NCI-H510A (cell line): ENCODE data around the gene NBEAL2.

Source experiments
- DNase-seq: peaks from one replicate; lab custom pipeline; 2025; lab: John Stamatoyannopoulos, UW

NBEAL2 gene

DNA sequence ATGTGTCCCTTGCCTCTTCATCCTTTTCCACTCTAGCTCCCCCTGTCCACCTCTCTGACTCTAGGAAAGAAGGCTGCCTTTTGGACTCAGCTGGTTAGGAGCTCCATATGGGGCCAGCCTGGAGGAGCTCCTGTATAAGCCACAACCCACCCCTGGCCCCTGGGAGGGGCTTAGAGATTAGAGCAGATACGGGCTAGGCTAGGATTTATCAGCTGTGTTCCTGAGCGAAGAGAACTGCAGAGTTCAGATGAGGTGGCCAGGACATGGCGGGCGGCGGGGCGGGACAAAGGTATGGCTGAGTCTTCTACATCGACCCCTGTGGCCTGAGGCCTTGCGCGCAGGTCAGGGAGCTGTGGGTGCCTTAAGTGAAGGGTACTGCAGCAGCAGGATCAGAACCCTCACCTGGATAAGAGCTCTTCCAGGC, 7.9 kb downstream of the NBEAL2 start:
- DNase-seq: no peak

DNA sequence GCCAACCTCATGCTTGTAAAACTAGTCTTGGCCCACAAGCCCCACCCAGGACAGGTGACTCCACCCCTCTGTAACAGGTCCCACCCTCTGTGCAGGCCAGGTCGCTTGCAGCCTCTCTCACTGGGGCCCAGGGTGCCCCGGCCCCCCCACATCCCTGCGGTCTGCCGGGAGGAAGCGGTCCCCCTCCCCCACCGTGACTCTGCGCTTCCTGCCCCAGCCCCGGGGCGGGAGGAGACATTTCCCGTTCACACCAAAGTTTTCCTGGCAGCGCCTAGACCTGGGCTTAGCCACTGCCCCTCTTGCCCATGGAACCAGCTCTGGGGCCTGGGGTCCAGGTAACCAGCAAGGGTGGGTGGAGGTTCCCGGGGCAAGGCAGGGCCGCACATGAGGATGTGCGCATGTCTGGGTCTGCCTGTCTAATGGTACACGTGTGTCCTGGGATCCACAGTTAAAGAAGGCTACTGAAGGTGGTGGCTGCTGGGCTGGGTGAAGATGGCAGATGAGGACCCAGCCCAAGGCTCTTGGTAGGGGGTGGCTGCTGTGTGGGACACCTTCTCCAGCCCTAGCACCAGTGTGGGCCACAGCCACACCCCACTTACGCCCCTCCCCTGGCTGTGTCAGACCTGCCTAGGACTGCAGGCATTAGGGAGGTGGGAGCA, 8.4 kb downstream of the NBEAL2 start:
- no peak for DNase-seq

DNA sequence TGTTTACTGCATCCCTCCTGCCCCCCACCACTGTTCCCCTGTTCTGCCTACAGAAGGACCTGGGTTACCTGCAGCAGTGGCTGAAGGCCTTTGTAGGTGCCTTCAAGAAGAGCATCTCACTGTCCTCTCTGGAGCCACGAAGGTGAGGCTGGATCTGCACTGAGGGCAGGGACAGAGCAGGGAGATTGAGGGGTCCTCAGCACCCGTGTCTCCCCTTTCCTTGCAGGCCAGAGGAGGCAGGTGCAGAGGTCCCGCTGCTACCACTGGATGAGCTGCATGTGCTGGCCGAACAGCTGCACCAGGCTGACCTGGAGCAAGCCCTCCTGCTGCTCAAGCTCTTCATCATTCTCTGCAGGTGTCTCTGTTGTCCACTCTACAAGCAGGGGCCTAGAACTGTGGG, 9.2 kb downstream of the NBEAL2 start:
- DNase-seq: no peak

DNA sequence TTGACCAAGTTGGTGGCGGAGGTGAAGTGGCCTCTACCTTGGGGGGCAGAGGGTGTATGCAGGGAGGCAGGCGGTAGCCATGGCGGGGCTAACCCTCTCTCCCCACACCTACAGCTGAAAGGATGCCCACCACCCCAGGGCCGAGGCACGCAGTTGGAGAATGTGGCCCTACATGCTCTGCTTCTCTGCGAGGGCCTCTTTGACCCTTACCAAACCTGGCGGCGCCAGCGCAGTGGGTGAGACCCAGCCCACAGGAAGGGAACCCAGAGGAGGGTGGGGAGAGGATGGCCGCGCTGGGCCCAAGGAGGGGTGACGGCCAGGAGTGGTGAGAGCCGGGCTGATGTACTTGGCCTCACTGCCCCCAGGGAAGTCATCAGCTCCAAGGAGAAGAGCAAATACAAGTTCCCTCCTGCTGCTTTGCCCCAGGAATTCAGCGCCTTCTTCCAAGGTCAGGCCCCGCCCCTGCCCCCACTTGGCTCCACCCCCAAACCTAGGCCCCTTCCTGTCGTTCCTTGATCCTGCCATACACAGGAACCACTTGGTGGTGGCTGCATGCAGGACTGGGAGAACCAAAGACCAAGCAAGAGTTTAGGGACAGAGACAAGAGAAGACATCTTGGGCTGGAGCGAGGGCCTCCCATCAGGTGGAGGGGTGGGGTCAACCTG, 9.8 kb downstream of the NBEAL2 start:
- DNase-seq: no peak

DNA sequence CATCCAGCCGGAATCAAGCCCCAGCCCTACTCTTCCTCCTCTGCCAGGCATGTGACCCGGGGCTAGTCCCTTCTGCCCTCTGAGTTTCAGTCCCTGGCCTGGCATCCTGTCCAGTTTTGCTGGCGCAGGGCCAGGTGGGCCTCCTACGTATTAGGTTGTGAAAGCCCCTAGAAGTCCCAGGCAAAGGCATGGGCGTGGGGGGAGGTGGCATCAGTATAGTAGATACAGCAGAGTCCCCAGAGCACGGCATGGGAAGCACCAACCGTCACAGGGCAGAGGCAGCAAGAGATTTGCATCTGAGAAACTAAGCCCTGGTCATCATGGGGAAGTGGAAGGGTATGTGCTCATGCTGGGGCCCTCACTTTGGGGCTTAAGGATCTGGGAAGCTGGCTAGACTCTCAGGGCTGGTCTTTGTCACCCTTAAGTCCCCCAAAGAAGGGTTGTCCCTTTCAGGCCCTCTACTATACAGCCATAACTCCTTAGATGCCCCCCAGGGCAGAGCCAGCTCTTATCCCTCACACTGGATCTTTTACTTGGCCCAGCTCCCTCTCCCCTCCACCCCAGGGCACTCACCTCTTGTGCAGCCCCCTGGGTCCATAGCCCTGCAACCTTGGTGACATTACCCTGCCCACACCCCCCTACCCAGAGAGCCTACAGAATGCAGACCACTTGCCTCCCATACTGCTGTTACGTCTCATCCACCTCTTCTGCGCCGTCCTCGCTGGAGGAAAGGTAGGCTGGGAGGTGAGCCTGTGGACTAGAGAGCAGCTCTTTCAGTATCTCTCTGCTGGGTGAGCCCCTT, 11.3 kb downstream of the NBEAL2 start:
- DNase-seq: no peak

DNA sequence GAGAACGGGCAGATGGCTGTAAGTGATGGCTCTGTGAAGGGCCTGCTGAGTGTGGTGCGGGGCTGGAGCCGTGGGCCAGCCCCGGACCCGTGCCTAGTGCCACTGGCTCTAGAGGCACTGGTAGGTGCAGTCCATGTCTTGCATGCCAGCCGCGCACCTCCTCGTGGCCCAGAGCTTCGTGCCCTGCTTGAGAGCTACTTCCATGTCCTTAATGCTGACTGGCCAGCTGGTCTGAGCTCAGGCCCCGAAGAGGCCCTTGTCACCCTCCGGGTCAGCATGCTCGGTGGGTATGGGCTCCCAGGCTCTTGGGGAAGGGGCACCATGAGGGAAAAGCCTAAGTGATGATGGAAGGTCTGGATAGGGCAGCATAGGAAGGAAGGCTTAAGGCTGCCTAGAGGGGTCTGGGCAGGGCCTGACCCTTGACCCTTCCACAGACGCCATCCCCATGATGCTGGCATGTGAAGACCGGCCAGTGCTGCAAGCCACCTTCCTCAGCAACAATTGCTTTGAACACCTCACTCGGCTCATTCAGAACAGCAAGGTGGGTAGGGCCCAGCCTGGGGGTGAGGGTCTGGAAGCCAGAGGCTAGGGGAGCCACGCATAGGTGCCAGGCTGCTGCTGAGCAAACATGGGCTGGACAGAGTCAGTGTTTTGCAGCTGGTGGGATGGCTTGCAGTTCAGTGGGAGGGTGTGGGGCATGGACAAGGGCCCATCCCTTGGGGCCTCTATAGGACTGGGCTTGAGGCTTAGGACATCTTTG, 12.1 kb downstream of the NBEAL2 start:
- no peak for DNase-seq

DNA sequence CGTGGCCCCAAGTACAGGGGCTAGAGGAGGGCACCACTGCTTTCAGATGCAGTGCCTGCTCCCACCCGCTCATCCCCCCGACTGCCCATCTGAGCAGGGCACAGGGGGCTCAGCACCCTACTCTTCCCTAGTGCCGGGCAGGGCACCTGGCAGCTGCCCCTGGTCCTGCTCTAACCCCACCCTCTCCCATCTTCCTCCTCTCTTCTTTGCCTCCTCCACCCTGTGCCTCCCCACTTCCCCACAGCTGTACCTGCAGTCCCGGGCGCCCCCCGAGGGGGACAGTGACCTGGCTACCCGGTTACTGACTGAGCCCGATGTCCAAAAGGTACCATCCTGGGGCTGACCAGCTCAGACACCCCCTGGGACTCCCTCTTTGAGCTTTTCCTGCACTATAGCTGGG, 12.8 kb downstream of the NBEAL2 start:
- DNase-seq: no peak

DNA sequence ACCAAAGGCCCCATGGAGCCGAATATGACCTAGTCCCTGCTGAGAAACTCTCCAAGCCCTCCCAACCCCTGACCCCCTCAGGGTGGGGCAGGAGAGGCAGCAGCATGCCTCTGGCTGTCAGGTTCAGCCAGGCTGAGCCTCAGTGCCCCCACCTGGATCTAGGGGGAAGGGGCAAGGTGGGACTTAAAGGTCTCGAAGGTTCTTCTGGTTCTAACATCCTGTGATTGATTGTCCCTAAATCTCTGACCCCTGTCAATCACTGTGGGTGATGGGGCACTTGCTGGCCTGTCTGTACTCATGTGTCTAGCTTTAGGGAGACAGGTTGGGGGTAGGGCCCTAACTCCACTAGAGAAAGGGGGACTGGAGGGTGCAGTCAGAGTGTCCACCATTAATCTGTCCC, 13.8 kb downstream of the NBEAL2 start:
- DNase-seq: no peak

DNA sequence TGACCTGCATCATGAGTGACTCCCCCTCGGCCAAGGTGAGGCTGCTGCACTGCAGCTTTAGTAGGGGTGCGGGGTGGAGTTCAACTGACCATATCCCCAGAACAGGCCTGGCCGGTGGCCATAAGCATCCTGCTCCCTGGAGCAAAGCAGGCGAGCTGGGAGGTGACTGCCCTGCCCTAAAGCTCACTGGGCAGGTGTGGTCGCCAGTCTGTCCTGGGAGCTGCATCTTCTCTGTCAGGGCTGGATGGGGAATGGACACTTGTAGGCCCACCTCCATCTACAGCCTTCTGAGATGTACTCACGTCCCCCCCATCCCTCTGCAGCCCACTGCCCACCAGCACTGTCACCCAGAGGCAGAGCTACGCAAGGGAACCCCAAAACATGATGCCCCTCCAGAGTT, 14.5 kb downstream of the NBEAL2 start:
- DNase-seq: no peak

DNA sequence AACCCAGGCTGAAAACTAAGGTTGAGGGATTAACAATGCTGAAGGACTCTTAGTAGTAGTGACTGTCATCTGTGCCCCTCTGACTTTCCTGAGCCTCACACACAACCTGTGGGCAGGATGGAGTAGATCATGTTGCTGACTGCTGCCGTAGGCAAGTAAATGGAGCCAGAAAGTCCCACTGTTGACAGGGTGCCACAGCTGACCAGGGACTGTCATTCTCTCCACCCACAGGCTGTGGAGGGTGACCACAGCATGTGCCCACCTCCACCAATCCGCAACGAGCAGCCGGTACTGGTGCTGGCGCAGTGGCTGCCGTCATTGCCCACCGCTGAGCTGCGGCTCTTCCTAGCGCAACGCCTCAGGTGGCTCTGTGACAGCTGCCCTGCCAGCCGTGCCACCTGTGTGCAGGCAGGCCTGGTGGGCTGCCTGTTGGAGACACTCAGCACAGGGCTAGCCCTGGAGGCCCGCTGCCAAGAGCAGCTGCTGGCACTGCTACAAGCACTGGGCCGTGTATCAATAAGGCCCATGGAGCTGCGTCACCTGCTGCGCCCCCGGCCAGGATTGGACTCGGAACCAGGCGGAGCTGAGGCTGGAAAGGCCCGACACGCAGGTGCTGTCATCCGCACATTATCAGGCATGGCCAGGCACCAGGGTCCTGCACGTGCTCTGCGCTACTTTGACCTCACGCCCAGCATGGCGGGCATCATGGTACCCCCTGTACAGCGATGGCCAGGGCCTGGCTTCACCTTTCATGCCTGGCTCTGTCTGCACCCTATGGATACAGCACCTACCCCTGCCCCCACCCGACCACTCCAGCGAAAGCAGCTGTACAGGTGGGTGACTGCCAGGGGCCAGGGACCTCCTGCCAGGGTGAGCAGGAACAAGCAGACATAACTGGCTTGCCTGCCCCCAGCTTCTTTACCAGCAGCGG, 15.6 kb downstream of the NBEAL2 start:
- DNase-seq: no peak

DNA sequence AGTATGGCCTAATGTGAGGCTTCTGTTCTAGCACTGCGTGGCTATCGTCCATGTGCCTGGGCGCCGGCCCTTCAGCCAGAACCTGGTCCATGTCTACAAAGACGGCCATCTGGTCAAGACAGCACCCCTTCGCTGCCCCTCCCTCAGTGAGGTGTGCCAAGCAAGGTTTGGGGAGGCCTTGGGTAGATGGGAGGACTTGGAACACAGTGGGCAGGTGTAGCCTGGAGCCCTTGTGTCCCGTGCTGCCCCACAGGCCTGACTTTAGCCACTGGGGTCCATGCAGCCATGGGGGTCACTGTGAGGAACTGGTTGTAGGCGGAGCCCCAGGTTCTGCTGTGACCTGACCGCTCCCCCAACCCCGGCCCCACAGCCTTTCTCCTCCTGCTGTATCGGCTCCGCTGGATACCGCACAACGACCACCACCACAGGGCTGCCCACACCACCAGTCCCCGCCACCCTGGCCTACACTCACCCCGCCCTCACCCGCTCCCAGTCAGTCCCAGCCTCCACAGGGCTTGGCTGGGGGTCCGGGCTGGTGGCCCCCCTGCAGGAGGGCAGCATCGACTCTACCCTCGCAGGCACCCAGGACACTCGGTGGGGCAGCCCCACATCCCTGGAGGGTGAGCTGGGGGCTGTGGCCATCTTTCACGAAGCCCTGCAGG, 16.6 kb downstream of the NBEAL2 start:
- no peak for DNase-seq

DNA sequence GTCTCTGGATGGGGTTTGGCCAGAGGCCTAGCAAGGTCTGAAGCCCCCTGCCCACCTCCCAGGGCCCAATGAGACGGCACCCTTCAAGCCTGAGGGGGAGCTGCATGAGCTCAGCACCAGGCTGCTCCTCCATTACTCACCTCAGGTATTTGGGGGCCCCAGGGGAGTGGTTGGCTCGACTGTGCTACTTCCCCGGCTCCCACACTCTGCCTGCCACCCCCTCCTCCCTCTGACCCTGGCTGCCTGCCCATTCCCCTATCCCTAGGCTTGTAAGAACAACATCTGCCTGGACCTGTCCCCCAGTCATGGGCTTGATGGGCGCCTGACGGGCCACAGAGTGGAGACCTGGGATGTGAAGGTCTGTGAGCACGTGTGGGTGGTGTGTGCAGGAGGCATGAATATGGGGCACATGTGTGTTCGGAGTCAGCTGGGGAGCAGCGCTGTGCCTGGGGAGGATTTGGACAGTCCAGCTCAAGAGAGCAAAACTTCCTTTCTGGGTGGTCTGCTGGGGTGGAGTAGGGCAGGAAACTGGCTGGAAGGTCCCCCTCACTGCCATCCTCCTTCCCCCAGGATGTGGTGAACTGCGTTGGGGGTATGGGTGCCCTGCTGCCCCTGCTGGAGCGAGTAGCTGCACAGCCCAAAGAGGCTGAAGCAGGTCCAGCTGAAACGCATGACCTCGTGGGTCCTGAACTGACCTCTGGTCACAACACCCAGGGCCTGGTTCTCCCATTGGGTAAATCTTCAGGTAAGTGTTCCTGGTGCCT, 17.4 kb downstream of the NBEAL2 start:
- no peak for DNase-seq

DNA sequence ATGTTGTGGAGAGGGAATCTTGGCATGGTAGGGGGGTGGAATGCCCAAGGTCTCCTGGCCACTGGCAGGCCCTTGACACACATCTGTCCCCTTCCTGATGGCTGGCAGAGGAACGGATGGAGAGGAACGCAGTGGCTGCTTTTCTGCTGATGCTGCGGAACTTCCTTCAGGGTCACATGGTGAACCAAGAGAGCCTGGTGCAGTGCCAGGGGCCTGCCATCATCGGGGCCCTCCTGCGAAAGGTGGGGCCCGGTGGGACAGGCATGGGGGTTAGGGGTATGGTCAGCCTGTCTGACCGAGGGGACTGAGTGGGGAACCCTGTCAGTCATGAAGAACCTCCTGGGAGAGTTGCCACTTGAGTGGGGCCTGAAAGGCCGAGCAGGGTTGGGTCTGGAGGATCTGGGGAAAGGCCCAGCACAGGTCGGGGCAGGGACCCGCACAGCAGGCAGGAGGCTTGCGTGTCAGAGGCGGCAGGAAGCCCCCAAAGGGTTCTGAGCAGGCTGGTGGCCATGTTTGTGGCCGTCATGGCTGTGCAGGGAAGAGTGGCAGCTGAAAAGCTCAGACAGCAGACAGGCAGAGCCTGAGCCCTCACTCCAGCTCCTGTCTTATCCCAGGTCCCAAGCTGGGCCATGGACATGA, 18.1 kb downstream of the NBEAL2 start:
- DNase-seq: no peak

DNA sequence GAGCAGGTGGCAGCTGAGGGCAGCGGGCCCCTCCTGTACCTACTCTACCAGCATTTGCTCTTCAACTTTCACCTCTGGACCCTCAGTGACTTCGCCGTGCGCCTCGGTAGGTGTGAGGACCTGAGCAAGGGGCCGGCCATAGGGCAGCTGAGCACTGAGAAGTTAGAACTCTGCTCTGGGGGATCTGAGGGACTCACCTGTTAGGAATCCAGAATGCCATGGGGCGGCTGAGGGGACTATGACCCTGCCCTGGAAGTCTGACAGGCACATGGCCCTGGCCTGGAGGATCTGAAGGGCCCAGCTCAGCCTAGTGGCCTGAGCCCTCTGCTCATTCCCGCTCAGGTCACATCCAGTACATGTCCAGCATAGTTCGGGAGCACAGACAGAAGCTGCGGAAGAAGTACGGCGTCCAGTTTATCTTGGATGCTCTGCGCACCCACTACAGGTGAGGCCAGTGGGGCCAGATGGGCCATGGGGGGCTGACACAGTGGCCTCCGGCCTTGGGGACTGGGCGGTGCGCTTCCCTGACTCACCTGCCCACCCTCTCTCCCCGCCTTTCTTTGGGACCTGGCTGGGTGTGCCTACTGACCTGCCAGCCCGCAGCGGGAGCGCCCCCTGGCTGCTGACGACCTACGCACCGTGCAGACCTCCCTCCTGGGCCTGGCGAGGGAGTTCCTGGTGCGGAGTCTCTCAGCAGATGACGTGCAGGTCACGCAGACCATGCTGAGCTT, 18.8 kb downstream of the NBEAL2 start:
- DNase-seq: peak; percentile 27

DNA sequence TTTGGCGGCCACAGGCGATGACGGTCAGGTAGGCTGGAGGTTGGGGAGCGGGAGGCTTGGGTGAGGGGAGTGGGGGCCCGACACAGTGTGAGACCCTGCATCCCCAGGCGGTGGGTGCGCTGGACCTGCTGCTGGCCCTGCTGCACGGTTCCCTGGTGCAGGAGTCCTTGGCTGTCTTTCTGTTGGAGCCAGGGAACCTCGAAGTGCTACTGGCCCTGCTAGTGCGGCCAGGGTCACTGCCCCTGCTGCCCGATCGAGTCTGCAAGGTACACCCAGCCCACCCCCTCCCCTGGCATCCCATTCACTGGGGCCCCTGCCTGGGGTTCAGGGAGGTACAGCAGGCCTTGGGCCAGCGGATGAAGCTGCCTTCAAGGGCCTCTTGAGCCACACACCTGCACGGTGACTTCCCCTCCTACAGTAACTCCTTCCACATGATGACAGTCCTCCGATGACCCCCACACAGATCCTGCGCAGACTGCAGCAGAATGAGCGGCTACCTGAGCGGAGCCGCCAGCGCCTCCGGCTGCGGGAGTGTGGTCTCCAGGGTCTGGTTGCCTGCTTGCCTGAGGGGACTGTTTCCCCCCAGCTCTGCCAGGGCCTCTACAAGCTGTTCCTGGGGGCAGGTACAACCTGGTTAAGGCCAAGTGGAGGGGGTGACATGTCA, 19.5 kb downstream of the NBEAL2 start:
- no peak for DNase-seq

DNA sequence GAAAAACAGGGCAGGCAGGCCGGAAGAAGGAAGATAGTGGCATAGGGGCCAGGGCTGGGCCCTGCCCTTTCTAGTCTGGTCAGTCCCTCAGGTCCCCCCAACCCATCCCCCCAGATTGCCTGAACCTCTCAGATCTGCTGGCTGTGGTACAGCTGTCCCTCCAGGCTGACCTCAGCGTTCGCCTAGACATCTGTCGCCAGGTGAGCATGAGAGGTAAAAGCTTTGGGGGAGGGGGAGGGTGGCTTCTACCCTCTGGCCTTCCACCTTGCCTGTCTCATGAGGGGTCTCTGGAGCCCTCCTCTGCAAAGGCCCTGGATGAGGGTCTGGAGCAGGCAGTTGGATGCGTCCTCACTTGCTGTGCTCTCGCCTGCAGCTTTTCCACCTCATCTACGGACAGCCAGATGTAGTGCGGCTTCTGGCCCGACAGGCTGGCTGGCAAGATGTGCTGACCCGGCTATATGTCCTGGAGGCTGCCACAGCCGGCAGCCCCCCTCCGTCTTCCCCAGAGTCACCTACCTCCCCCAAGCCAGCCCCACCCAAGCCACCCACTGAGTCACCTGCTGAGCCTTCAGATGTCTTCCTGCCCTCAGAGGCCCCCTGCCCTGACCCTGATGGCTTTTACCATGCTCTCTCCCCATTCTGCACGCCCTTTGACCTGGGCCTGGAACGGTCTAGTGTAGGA, 20.2 kb downstream of the NBEAL2 start:
- no peak for DNase-seq

DNA sequence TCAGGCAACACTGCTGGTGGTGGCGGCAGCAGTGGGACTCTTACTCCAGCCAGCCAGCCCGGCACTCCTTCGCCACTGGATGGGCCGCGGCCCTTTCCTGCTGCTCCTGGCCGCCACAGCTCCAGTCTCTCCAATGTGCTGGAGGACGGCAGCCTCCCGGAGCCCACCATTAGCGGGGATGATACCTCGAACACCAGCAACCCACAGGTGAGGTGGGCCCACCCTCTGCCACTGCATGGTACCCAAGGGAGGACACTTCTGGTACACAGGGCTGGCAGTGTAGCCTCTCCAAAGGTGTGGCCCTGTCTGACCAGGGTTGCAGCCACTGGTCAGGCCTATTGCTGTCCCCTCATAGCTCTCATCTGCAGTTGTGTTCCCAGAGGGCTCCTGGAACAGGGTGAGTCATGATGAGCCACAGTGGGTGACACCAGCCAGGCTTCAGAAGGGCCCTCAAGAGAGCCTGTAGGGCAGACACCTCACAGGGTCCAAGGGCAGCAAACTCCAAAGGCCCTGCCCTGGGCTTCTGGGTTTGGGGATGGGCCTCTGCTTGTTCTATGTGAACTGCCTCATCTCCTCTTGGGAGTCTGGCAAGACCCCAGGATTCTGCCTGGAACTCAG, 20.8 kb downstream of the NBEAL2 start:
- DNase-seq: no peak
